GM19395 (cell line): ENCODE results near the gene CNNM4.

Source experiments
- ATAC-seq: cut with Tn5 transposase; IDR thresholded peaks from one replicate; pipeline ENCODE4 v1.9.1; 2021; ENCODE audit warnings: mild to moderate bottlenecking, moderate library complexity; ENCODE audit not compliant: unreplicated experiment

CNNM4 gene

DNA sequence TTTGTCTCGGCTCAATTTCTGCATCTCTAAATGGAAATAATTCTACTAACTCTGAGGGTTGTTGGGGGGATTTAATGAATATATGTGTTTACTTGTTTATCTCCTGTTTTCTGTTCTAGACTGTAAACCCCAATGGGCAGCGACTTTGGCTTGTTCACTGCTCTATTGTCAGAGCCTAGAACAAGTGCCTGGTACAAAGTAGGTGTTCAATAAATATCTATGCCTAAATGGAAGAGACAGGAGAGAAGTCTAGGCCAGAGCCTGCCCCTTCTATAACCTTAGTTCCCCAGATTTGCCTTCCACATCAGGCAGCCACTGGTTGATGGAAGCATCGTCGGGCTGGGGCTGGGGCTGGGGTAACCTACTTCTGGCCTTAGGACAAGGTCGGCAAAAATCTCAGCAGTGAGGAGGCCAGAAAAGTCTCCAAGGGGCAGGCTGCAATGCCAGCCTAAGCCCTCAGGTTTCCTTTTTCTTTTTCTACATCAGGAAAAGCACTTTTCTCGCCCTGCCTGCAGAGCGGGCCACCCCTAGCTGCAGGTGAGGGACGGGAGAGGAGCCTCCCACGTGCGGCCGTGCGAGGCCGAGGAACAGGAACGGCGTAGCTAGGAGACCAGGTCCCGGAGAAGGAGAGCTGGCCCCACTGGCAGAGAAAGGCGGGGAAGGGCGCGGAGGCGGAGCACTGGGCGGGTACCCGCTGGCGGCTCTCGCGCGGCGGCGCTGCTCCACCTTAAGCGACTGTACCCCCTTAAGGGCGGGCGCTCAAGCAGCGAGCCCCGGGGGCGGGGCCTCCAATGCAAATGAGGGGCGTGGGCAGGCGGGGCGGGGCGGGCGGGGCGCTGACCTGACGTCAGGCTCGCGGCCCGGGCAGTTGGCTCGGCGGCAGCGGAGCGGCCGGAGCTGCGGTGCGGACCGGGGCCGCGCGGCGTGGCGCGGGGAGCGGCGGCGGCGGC lies at the start of gene CNNM4:
Gene CNNM4, plus strand, starts transcription at position 867 of the 950 bp plus-strand sequence. CDS start 98 bp downstream, outside the sequence.
- ATAC-seq, result peak; percentile 81

DNA sequence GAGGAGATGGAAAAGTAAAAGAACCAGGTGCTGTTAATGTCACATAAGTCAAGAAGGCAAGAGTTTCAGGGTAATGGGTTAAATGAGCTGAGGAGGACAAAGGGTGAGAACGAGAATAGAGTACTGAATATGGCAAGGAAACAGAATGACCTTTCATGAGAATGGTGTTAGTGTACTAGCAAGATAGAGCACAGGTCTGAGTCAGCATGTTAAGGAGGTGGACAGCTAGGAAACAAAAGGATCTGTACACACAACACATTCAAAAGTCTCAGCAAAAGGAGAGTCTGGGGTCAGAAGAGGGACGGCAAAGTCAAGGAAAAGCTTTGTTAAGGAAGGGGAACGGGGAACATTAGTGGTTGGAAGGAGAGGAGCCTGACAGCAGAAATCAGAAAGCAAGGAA lies 49.7 kb upstream of the CNNM4 start:
- no peak for ATAC-seq

DNA sequence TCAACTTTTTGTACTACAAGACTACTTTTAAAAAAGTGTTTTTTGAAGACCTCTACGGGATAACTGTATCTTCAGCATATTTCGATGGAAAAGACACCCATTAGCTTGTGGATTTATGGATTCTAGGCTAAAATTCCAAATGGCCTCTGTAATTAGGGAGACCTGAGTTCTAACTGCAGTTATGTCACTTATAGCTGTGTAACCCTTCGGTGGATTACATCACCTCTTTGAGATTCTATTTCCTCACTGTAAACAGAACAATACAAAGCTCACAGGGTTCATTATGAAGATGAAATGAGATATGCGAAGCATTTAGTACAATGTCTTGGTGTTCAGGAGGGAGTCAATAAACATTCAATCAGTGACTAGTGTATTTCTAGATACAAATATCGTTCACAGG lies 45.0 kb upstream of the CNNM4 start:
- ATAC-seq, result no peak

DNA sequence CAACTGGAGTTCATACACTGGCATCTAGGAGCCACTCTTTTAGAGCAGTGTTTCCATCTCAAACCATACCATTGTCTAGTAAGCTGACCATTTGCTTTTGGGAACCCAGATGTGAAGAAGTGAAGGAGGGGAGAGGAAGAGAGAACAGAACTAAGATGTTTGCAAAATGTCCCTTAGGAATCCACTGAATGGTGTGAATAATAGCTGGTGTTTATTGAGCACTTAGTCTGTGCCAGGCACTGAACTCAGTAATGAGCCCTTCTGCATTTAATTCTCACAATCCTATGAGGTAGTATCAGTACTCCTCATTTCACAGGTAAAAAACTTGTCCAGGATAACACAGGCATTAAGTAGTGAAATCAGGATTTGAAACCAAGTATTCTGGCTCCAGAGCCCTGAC lies 44.3 kb upstream of the CNNM4 start:
- ATAC-seq, result no peak

DNA sequence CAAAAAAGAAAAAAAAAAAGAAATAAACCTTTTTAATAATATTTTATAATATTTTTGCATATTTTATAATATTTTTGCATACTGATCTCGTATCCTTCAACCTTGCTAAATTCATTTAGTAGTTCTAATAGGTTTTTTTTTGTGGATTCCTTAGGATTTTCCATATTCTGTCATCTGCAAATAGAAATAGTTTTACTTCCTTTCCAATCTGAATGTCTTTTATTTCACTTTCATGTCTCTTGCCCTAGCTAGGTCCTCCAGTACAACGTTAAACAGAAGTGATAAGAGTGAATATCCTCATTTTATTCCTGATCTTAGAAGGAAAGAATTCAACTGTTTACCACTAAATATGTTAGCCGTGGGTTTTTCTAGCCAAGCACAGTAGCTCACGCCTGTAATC lies 34.6 kb upstream of the CNNM4 start:
- ATAC-seq, result no peak

DNA sequence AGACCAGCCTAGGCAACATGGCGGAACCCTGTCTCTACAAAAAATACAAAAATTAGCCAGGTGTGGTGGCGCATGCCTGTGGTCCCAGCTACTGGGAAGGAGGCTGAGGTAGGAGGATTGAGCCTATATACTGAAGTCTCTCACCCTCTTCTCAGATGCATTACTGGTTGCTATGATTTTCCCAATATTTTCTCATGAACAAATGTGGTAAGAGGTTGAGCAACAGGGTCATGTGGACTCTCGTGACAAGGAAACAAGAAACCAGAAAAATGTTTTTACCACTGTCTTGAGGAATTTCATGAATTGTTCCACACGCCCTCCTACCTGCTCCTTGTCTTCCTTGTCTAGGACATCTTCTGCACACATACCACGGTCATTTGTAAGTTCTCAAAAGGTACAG lies 33.3 kb upstream of the CNNM4 start:
- ATAC-seq, result no peak

DNA sequence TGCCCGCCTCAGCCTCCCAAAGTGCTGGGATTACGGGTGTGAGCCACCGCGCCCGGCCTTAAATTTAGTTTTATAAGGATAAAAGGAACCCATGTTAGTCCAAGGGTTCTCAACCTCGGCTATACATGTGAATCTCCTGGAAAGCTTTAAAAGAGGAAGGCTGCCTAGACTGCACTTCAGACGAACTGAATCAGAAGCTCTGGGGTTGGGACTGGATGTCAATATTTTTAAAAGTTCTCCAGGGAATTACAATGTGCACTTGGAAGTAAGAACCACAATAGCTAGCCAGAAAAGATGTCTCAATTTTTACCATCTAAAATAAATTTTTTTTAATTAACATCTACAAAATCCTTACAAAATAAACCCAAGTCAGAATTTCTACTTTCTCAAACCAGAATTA lies 31.0 kb upstream of the CNNM4 start:
- ATAC-seq, result no peak

DNA sequence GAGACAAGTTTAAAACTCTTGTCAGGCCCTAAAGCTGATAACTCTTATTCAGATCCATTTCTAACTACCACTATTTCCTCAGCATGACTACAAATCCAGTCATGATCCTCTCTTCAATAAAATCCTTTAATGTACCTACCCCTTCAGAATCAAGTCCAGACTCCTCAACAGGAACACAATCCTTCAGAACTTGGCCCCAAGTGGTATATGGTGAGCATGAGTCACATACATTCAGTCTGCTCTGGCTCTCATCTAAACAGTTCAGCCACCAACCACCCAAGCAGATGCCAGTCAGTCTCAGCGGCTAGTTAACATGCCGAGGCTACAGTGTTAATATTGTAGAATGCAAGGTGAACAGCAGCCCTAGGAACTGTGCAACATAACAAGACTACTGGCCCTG lies 30.5 kb upstream of the CNNM4 start:
- ATAC-seq, result no peak

DNA sequence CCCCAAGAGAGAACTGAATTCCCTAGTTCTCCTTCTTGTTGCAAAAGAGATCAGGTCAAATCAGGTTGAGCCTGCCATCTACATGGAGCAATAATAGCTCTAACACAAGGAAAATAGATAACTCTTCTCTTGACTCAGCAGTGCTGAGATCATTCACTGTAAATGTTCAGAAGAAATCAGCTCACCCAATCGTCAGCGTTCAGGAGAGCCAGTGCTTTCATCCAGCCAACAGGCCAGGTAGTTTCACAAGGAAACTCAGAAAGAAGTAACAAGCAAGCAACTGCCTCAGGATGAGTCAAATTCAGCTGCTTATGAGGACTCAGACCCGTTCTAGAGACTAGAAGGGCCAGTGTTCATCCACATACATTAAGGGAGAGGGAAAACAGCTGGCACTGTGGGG lies 26.8 kb upstream of the CNNM4 start:
- ATAC-seq, result no peak

DNA sequence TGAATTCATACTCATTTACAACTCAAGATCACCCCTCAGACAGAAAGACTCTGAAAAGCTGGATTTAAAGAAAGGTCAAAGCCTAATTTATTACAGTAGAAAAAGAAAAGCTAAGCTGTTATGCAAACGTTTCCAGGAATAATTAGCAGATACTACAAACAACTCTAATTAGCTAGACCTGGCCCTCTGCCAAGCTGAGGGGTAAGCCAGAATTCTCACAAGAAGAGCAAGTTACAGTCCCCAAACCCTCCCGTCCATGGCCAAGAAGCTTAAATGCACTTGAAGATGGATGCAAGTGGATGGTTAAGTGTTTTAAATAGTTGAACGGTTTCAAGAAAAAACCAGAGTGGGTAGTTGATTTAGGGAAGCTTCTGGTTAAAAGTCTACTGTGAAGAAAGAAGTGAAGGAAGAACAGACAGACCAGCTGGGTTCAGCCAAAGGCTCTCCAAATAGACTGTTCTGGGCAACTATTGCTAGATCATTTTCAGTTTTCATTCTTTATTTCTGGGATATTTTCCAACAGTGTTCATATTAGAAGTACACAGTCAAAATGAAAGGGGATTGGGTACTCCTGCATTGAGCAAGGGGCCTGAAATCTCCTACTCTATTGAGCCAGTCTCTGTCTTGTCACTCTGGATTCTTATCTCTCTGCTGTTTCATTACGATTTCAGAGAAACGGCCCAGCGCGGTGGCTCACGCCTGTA lies 25.7 kb upstream of the CNNM4 start:
- ATAC-seq, result no peak

DNA sequence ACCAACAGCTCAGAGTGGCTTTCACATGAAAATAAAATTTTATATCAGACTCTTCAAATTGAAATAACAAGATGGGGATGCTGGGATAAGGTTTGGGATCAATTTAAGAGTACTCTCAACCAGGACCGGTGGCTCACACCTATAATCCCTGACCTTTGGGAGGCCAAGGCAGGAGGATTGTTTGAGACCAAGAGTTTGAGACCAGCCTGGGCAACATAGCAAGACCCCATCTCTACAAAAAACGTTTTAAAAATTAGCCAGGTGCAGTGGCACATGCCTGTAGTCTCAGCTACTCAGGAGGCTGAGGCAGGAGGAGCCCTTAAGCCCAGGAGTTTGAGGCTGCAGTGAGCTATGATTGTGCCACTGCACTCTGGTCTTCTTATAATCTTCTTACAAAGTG lies 23.5 kb upstream of the CNNM4 start:
- ATAC-seq, result no peak

DNA sequence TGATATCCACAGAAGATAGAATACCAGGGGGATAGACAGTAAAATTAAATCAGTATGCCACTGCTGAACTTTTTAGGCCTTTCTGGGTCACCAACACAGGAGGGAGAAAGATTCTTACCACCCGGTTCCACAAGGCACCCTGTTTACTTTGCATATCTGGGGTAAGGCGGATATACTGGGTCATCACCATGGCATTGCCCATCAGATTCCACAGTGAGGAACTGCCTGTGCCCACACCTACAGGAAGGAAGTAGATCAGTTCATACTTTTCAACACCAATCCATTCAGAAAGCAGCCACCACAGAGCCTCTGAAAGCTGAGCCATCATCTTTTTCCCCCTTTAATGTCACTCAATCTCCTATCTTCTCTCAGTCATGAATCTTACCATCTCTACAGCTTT lies 22.9 kb upstream of the CNNM4 start:
- ATAC-seq, result no peak

DNA sequence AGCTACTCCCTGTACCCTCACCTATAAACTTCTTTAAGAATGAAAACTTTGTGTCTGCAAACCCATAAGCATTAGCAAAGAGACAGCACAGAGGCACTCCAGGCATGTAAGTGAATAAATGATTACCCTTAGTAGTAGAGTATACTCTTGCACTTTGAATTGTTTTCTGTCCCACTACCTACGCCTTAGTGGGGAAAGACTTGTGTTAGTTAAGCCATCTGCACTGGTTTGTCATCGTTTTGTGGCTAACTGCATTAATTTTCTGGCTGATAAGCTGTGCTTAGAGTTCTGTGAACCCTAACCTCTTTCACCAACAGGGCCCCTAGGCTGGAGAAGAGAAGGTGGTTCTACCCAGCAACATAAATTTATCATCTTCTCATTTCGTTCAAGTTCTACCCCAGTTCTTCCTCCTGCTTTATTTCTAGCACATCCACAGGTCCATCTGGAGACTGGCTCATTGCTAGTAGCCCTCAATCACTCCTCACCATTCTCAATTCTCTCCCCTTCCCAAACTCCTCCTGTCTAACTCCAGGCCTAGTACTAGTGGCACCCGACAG lies 21.5 kb upstream of the CNNM4 start:
- peak; percentile 2 for ATAC-seq

DNA sequence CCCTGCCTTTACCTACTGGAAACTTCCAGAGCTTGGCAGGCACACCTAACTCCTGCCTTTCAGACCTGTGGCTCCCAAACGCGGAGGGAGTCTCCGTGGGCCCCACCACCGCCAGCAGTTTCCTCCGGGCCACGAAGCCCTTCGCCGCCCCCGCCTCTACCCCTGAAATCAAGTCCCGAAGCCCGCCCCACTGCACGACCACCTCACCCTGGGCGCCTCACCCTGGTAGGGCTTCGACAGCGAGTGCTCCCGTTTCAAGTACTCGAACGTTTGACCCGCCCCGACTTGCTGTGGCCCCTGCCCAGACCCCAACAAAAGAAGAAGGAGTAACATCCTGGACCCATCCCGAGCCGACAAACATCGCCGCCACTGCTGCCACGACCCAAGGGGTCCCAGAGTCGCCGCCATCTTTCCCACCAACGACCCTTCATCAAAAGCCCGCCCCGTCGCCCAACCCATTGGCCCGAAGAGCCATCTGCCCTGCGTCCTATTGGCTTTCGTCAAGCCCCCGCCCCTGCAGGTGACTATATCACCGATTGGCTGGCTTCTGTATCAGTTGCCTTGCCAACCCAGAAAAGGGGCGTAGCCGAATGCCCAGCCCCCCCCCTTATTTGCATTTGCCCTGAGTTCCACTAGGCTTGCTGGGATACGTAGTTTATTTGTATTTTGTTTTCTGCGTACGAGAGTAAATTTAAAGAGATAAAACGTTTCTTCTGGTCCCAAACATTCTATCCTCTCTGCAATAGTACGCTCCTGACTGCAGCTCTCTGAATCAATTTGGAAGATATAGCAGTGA lies 20.9 kb upstream of the CNNM4 start, which contains the start of gene LMAN2L:
Gene LMAN2L, minus strand, starts transcription at position 432 of the 796 bp plus-strand sequence. Its CDS starts 24 bp downstream, at position 408.
- ATAC-seq, result peak; percentile 98

DNA sequence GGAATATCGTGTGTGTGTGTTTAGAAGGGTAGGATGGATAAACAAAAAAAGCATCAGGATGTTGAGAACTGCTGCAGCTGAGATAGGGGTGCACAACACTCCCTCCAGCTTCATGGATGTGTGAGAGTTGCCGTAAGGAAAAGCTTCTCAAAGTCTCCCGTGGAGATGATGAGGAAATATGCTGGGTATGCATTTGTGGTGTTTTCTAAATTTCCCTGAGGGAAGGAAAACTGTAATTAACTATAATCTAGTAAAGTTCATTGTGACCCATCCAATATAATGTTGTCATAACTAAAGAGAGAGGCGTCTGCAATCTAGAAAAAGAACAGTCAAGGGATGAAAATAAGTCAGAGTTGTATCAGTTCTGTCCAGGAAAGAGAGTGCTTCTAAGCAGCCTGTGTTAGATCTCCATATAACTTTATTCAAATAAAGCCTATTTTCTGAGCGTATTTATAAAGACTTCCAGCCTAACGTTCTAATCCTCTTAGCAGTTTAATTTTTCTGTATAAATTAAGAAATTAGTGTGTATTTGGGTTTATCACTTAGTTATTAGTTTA lies 13.6 kb upstream of the CNNM4 start:
- ATAC-seq, result no peak

DNA sequence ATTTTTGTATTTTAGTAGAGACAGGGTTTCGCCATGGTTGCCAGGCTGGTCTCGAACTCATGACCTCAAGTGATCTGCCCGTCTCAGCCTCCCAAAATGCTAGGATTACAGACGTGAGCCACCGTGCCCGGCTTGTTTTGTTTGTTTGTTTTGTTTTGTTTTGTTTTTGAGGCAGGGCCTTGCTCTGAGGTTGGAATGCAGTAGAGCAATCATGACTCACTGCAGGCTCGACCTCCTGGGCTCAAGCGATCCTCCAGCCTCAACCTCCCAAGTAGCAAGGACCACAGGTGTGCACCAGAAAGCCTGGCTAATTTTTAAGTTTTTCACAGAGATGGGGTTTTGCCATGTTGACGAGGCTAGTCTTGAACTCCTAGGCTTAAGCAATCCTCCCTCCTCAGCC lies 8.9 kb upstream of the CNNM4 start:
- no peak for ATAC-seq

DNA sequence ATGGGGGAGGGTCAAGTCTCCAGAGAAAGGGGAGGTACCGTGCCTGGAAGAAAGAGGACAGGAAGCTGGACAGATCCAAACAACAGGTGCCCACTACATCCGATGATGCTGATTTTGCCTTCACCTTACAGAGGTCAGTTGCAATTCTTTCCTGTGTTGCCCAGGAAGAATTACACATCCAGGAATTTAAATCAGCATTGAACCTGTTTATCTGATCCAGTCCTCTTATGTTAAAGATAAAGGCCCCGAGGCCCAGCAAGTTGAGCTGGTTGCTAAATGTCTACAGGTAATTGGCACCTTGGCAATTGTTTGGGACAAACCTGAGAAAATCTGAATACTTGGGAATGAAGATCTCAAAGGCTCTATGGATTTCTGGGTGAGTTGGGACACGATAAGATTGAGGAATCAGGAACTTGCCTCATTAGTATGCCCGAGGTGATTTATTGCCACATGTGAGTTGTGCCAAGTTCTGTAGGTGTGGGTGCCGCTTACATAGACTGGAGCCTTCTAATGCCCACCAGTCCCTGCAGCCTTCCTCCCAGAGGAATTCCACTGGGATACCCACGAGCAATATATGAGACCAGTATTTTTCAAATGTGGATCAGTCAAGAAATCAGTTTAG lies 6.9 kb upstream of the CNNM4 start:
- ATAC-seq, result no peak

DNA sequence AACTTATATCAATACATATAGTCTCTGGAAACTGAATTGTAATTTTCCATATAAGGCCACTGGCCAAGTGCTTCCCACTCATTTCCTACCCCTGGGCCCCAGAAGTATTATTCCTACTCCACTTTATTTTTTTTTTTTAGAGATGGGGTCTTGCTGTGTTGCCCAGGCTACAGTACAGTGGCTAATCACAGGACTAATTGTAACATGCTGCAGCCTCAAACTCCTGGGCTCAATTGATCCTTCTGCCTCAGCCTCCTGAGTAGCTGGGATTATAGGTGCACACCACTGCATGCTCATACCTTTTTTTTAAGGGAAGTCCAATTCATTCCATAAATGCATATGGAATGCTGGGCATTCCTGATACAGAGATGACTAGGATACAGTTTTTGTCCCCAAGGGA lies 6.4 kb upstream of the CNNM4 start:
- ATAC-seq, result no peak

DNA sequence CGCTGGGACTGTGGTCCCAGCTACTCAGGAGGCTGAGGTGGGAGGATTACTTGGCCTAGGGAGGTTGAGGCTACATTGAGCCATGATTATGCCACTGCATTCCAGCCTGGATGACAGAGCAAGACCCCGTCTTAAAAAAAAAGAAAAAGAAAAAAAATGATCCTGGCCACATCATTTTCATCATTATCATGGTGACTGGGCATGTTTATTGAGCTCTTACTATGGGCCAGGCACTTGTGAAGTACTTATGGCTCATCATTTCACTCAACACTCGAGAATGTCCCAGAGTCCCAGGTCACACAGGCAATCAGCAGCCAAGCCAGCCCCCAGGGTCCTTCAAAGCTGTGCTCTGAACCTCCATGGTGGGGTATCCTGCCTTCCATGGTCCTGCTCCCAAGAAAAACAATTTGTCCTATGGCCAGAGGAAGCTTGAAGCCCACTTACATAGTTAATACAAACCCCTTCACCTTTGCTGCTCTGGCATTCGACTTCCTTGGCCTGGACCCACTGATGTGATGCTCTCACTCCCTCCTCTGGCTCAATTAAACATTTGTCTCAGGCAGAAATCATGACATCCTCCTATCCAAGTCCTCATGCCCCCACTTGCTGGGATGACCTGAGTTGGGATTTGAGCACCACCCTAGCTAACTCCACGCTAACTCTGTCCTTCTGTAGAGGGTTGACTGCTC lies 3.8 kb upstream of the CNNM4 start:
- no peak for ATAC-seq

DNA sequence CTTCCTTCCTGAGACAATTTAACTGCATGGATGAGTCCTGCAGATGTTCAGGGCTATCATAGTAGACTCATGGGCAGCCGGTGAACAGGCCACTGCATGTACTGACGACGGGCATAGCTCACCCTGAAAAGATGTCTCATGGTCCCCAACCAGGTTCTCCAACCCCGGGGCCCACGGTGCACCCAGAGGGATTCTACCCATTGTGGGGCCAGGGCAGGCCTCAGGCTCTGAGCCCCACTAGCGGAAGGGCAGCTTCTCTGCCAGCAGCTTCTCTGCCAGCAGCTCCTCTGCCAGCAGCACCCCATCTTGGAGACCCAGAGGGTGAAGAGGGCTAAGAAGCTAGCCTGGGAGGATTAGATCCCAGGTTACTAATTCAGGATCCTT lies 3.2 kb upstream of the CNNM4 start:
- ATAC-seq, result no peak
